HL-60/S4 (cell line): ENCODE measurements around the gene DUSP9.
"Not testable (repeated sequence)": the region's sequence is repeated elsewhere in the genome, so short reads cannot be mapped to it uniquely, and the experiment has no call there.

Experiments used
- in situ Hi-C: fragments of 300-500 bp; cut with MboI; formaldehyde crosslinking; loops from 2 replicates; pipeline ENCODE4 v1.14.3; 2022; ENCODE audit warnings: low sequenced_read_pairs

The DUSP9 gene

DNA sequence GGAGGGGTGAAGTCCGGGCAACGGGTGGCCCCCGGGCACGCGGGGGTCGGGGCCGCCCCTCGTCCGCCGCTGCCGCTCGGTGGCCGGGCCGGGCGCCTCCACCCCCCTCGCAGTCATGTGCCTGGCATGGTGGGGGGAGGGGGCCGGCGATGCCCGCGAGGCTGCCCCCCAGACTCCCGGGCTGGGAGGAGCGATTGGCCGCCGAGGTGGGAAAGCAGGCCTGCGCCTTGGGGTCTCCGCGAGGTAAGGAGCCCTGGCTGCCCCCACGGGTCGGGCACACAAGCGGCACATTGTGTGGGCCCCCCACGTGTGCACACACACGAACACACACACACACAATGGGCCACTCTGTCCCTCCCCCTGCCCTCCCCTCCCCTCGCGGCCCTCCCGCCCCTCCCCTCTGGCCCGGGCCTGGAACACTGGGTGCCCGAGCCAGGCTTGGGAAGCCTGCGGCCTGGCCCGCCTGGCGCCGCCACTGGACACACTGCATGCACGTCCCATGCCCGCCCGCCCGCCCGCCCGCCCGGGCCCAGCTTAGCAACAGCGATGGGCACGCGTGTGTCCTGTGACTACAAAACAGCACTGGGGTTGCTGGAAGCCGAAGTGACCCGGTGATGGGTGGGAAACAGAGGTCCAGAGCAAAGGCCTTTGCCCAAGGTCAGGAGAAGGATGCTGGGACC is 42.0 kb downstream of the DUSP9 start:
- in situ Hi-C loops, result no loop called here

DNA sequence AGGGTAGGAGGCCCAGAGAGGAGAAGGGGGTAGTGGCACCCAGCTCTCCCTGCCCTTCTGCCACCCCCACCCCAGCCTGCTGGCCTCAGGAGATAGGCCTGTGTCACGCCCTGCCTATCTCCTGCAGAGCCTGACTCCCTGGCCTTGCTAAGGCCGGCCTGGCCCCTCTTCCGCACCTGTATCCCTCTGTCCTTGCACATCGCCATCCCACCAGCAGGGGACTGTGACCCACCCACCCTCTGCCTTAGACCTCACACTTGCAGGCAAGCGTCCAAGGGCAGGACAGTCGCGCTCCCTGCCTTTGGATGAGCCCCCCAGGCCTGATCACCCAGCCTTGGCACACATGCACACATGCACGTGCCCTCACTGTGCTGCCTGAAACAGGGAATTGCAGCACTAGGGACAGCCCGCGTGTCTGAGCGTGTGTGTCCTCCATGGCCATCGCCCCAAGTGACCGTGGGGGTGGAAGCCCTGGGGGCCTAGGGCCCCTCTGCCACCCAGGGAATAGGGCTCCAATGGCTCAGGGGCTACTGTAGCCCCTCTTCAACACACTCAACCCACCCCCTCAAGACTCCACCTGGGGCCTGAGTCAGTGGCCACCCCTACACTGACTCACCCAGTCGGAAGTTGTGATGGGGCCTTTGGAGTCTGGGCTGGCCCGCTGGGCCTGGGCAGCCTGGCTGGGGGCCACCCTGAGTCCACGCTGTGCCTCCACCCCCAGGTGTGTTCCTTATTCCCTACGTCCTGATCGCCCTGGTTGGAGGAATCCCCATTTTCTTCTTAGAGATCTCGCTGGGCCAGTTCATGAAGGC is 42.9 kb downstream of the DUSP9 start:
- in situ Hi-C loops, result no loop called here

GRCh38 chrX:153690466-153690865 is 43.5 kb downstream of the DUSP9 start:
- in situ Hi-C loops, result no loop called here

GRCh38 chrX:153691032-153691827 is 44.2 kb downstream of the DUSP9 start:
- in situ Hi-C loops, result not testable (repeated sequence)

DNA sequence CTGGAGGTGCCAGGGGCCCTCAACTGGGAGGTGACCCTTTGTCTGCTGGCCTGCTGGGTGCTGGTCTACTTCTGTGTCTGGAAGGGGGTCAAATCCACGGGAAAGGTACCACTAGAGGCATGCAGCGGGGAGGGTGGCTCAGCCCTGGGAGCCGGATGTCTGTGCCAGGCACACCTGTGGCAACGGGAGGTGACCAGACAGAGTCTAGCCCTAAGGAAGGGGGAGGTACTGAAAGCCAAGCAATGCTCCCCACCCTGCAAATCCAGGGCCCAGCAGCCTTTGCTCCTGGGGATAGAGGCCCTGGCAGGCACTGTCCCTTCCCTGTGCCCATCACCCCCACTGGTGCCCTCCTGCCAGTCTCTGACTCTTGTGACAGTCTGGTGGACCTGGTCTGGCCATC is 45.0 kb downstream of the DUSP9 start:
- in situ Hi-C loops, result no loop called here

DNA sequence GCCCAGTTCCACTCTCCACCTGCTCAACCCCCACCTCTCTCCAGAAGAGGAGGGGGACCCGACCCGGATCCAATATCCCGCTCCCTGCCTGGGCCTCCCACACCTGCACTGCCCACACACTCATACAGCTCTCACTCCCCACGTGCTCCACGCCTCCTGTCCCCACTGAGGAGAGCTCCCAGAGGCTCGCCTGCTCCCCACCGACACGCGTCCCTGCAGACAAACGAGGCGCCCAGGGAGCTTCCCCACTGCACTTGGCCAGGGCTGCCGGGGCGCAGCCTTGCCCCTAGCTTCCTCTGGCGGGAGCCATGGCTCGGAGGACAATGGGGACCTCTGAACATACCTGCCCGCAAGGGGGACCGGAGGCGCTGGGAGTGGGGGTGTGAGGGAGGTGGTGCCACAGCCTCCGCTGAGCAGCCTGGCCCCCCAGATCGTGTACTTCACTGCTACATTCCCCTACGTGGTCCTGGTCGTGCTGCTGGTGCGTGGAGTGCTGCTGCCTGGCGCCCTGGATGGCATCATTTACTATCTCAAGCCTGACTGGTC is 45.7 kb downstream of the DUSP9 start:
- in situ Hi-C loops, result no loop called here

- in situ Hi-C loops, result no loop called here
Measured at GRCh38 chrX:153693216-153694086, 46.4 kb downstream of the DUSP9 start.

DNA sequence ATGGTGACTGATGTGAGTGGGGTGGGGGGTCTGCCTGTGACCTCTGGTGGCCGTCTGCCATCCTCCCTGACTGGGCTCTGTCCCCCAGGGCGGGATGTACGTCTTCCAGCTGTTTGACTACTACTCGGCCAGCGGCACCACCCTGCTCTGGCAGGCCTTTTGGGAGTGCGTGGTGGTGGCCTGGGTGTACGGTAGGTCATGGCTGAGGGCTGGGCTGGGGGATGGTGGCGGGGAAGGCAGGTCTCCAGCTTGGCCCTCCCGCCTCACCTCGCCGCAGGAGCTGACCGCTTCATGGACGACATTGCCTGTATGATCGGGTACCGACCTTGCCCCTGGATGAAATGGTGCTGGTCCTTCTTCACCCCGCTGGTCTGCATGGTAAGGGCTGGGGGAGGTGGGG is 47.3 kb downstream of the DUSP9 start:
- in situ Hi-C loops, result not testable (repeated sequence)

GRCh38 chrX:153694687-153695270 is 47.8 kb downstream of the DUSP9 start:
- in situ Hi-C loops, result no loop called here

- in situ Hi-C loops, result no loop called here
Measured at GRCh38 chrX:153696100-153696499, 49.1 kb downstream of the DUSP9 start.

- in situ Hi-C loops, result not testable (repeated sequence)
Measured at GRCh38 chrX:153696538-153696937, 49.5 kb downstream of the DUSP9 start.

GRCh38 chrX:153696986-153697722 is 50.2 kb downstream of the DUSP9 start:
- in situ Hi-C loops, result not testable (repeated sequence)

- in situ Hi-C loops, result no loop called here
Measured at GRCh38 chrX:153697924-153698865, 51.2 kb downstream of the DUSP9 start.

- in situ Hi-C loops, result not testable (repeated sequence)
Measured at GRCh38 chrX:153699210-153699783, 52.3 kb downstream of the DUSP9 start.

GRCh38 chrX:153699784-153700371 is 52.9 kb downstream of the DUSP9 start:
- in situ Hi-C loops, result not testable (repeated sequence)

GRCh38 chrX:153700376-153700945 is 53.5 kb downstream of the DUSP9 start:
- in situ Hi-C loops, result no loop called here
